ENCODE measurements around the gene ZNF174.

Gene ZNF174

DNA sequence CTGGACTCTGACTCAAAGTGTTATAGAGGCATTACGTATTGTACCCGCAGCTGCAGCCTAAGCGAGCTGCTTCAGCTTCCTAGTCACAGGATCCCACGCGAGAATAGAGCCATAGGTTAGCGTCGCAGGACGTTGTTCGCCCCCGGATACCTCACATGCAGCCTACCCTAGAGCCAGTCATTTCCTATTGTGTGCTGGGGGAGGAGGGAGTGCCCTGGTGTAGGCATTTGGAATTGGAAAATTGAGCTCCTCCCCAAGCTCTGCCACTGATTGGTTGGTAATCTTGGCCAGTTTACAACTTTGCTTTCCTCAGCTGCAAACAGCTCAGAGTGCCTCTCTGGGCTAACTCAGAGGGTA lies 43.0 kb downstream of the ZNF174 start:
- no peak for DNase-seq

DNA sequence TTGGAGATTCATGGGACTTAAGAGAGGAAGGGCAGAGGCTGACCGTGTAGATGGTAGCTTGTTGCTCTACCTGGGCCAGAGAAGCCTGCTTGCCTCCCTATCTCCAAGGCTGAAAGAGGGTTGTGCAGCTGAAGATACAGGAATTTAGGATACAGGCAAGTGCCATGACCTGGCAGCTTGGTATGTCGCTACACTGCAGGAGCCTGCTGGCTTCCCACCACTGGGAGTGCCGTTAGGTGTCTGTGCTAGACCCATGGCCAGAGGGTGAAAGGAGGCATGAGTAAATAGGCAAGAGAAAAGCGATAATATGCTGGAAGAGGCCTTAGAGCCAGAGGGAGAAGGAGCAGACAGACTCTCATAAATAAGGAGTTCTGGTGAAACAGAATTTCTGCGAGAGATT lies 53.1 kb downstream of the ZNF174 start:
- DNase-seq: no peak

GRCh38 chr16:3454631-3455147 lies 53.7 kb downstream of the ZNF174 start:
- DNase-seq: no peak

GRCh38 chr16:3457434-3458252 lies 56.6 kb downstream of the ZNF174 start:
- peak; percentile 94 for DNase-seq

GRCh38 chr16:3458278-3458851 lies 57.4 kb downstream of the ZNF174 start:
- peak; percentile 60 for DNase-seq

DNA sequence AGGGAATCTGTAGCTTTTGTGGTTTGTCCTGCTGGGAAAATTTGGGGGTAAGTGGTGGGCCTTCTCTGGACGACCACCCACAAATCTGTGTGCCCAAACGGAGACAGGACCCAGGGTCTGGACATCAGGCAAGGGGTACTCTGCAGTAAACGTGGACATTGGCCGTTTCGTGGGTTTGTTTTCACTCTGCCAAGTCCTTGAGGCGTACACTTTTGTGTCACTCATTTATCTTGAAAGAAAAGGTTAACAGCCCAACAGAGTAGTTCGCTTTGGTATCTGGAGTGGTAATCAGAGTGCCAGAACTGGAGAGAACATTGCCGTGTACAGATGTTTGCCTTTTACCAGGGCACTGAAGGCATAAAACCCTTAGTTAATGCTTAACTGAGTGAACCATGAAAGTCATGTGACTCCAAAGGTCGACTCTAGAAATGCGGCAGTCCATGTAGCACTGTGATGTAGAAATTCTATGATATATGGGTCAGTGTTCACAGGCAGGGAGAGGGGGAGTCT lies 57.9 kb downstream of the ZNF174 start:
- no peak for DNase-seq
